K562 (cell line): Measurements from ENCODE around the gene ACADM. TPM values are rescaled to one million over a fixed set of nuclear protein-coding genes. Genes with fewer than 3 reads are reported as not detected.

Source experiments
- DACH1 ChIP-seq: fragments of 450-650 bp; IDR thresholded peaks from 2 replicates; pipeline ENCODE4 v1.6.1; 2018; ENCODE audit not compliant: partially characterized antibody
- FOS ChIP-seq: IDR thresholded peaks from 3 replicates; pipeline ENCODE4 v1.6.1; 2011; ENCODE audit not compliant: insufficient read length; ENCODE audit errors: extremely low read depth
- FOXJ3 ChIP-seq: sonication (generic); formaldehyde crosslinking; IDR thresholded peaks from 2 replicates; pipeline ENCODE4 v1.4.0; 2020; ENCODE audit warnings: mild to moderate bottlenecking, missing genetic modification reagents
- KAT7 ChIP-seq: sonication (generic); formaldehyde crosslinking; IDR thresholded peaks from 2 replicates; pipeline ENCODE4 v1.8.0; 2022; ENCODE audit warnings: missing genetic modification reagents, mild to moderate bottlenecking, borderline replicate concordance
- MAFF ChIP-seq: IDR thresholded peaks from 2 replicates; pipeline ENCODE4 v1.6.1; 2012; ENCODE audit warnings: low read length, improper control_type of control experiment
- MECOM ChIP-seq: fragments of 250-450 bp; sonication (Bioruptor Pico); IDR thresholded peaks from 2 replicates; pipeline ENCODE4 v1.8.0; 2022; ENCODE audit warnings: inconsistent platforms
- NCOA1 ChIP-seq: fragments of 450-650 bp; IDR thresholded peaks from 2 replicates; pipeline ENCODE4 v1.6.1; 2016; ENCODE audit warnings: low read depth
- NR2F6 ChIP-seq: fragments of 450-650 bp; formaldehyde crosslinking; IDR thresholded peaks from 2 replicates; pipeline ENCODE4 v1.4.0; 2020; ENCODE audit warnings: mild to moderate bottlenecking
- PCBP2 ChIP-seq: fragments of 200-400 bp; formaldehyde crosslinking; IDR thresholded peaks from 2 replicates; pipeline ENCODE4 v1.6.1; 2018; ENCODE audit warnings: low read length, low read depth, mild to moderate bottlenecking, moderate library complexity; ENCODE audit not compliant: poor library complexity, severe bottlenecking
- PHB2 ChIP-seq: fragments of 450-650 bp; IDR thresholded peaks from 2 replicates; pipeline ENCODE4 v1.6.1; 2017; ENCODE audit warnings: low read depth
- POLR2AphosphoS5 ChIP-seq: IDR thresholded peaks from 2 replicates; pipeline ENCODE4 v1.6.1; 2011; ENCODE audit warnings: mild to moderate bottlenecking, low read depth, low read length, moderate library complexity; ENCODE audit not compliant: control insufficient read depth, insufficient read depth
- POLR2H ChIP-seq: IDR thresholded peaks from 2 replicates; pipeline ENCODE4 v1.6.1; 2016; ENCODE audit warnings: missing genetic modification characterization, low read depth, mild to moderate bottlenecking, control low read depth, missing compliant biosample characterization, moderate library complexity
- POLR3G ChIP-seq: IDR thresholded peaks from 2 replicates; pipeline ENCODE4 v1.6.1; 2011; ENCODE audit not compliant: insufficient read length, insufficient replicate concordance; ENCODE audit errors: extremely low read depth
- SNIP1 ChIP-seq: fragments of 450-650 bp; IDR thresholded peaks from 2 replicates; pipeline ENCODE4 v1.7.1; 2017; ENCODE audit warnings: low read depth, mild to moderate bottlenecking
- U2AF1 ChIP-seq: fragments of 200-400 bp; formaldehyde crosslinking; optimal IDR thresholded peaks from 2 replicates; pipeline ENCODE3; 2017; ENCODE audit warnings: mild to moderate bottlenecking, low read depth, low read length, moderate library complexity
- ZNF143 ChIP-seq: sonication (generic); formaldehyde crosslinking; IDR thresholded peaks from 2 replicates; pipeline ENCODE4 v1.9.0; 2022; ENCODE audit warnings: mild to moderate bottlenecking, missing genetic modification reagents
- ZNF41 ChIP-seq: fragments of 250-450 bp; sonication (Bioruptor Pico); conservative IDR thresholded peaks from 2 replicates; pipeline ENCODE4 v1.4.0; 2020; ENCODE audit warnings: mild to moderate bottlenecking
- ZNF76 ChIP-seq: fragments of 250-450 bp; sonication (Bioruptor Pico); IDR thresholded peaks from 2 replicates; pipeline ENCODE4 v1.4.0; 2020; ENCODE audit warnings: mild to moderate bottlenecking, moderate library complexity, borderline replicate concordance
- ZNF778 ChIP-seq: fragments of 450-650 bp; formaldehyde crosslinking; IDR thresholded peaks from 2 replicates; pipeline ENCODE4 v1.4.0; 2020; ENCODE audit warnings: mild to moderate bottlenecking, moderate library complexity
- polyA plus RNA-seq, 8 experiments: library from polyadenylated mRNA; depleted of rRNA in 4 of 8; stranded (reverse) in 5 of 8; unstranded in 3 of 8; fragments of >200 nt; fragmentation: Nextera tagmentation in 2 of 8; fragmentation: Illumina TruSeq in 1 of 8; extraction: Ambion mirVana in 2 of 8; extraction: Trizol in 1 of 8; gene quantifications; 2 replicates each; pipeline versions ENCODE4 v1.2.1 to v1.2.3, GENCODE V29; 2011 to 2014; ENCODE audit warnings: inconsistent platforms in 1 of 8, missing spikeins in 1 of 8
- total RNA-seq, 7 experiments: library from RNA; depleted of rRNA in 6 of 7; stranded (reverse); fragments of >200 nt in 6 of 7; fragmentation: Illumina TruSeq in 2 of 7; extraction: Trizol in 2 of 7; gene quantifications; 2 replicates each; pipeline versions ENCODE4 v1.2.1 to v1.2.3, GENCODE V29; 2011 to 2021; ENCODE audit warnings: low replicate concordance in 1 of 7
- TF ChIP-seq, protein P1 (sequence below): fragments of 250-450 bp; sonication (Bioruptor Pico); IDR thresholded peaks from 2 replicates; pipeline ENCODE4 v1.8.0; 2022; ENCODE audit warnings: moderate library complexity, mild to moderate bottlenecking, inconsistent platforms
- TF ChIP-seq, protein P2 (sequence below): fragments of 250-450 bp; sonication (Bioruptor Pico); IDR thresholded peaks from 2 replicates; pipeline ENCODE4 v1.4.0; 2020; ENCODE audit warnings: mild to moderate bottlenecking, moderate library complexity, borderline replicate concordance
- TF ChIP-seq, protein P3 (sequence below): sonication (generic); formaldehyde crosslinking; IDR thresholded peaks from 2 replicates; pipeline ENCODE4 v1.8.0; 2022; ENCODE audit warnings: mild to moderate bottlenecking, missing genetic modification reagents
- TF ChIP-seq, protein P4 (sequence below): fragments of 450-650 bp; IDR thresholded peaks from 2 replicates; pipeline ENCODE4 v1.6.1; 2016; ENCODE audit warnings: low read depth, mild to moderate bottlenecking, moderate library complexity

Gene ACADM
- total and polyA plus RNA-seq, 9 of the 15 experiments (the other 6 are each of a cell fraction or from before 2014, with no cell fraction given) = 82.5 to 156 (median 123) TPM

DNA sequence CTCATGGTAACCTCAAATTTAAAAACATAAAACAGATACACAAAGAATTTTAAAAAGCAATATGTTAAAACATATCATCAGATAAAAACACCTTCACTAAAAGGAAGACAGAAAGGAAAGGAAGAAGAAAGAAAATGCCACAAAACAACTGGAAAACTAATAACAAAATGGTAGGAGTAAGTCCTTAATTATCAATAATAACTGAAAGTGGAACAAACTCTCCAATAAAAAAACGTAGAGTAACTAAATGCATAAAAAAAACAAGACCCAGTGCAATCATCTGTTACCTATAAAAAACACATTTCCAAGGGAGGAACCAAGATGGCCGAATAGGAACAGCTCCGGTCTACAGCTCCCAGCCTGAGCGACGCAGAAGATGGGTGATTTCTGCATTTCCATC lies 47.1 kb upstream of the ACADM start (continued):
- TF ChIP-seq ZNF143 (no peak), NR2F6 (CRISPR knock-in tag) (no peak), POLR2H (peak; percentile 68), KAT7 (CRISPR knock-in tag) (no peak), SNIP1 (no peak), POLR3G (no peak), POLR2AphosphoS5 (no peak), ZNF76 (no peak), PHB2 (no peak), NCOA1 (0 out of 2 replicates have a peak, but pooled peaks have one; percentile 29), FOXJ3 (CRISPR knock-in tag) (no peak), U2AF1 (no peak), PCBP2 (no peak), FOS (no peak), DACH1 (no peak), MAFF (no peak), MECOM (CRISPR knock-in tag) (no peak), ZNF41 (CRISPR knock-in tag) (no peak), ZNF778 (CRISPR knock-in tag) (no peak)
- TF ChIP-seq, protein P1, sequence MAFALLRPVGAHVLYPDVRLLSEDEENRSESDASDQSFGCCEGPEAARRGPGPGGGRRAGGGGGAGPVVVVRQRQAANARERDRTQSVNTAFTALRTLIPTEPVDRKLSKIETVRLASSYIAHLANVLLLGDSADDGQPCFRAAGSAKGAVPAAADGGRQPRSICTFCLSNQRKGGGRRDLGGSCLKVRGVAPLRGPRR (CRISPR knock-in tag) = no peak
- TF ChIP-seq, protein P2, sequence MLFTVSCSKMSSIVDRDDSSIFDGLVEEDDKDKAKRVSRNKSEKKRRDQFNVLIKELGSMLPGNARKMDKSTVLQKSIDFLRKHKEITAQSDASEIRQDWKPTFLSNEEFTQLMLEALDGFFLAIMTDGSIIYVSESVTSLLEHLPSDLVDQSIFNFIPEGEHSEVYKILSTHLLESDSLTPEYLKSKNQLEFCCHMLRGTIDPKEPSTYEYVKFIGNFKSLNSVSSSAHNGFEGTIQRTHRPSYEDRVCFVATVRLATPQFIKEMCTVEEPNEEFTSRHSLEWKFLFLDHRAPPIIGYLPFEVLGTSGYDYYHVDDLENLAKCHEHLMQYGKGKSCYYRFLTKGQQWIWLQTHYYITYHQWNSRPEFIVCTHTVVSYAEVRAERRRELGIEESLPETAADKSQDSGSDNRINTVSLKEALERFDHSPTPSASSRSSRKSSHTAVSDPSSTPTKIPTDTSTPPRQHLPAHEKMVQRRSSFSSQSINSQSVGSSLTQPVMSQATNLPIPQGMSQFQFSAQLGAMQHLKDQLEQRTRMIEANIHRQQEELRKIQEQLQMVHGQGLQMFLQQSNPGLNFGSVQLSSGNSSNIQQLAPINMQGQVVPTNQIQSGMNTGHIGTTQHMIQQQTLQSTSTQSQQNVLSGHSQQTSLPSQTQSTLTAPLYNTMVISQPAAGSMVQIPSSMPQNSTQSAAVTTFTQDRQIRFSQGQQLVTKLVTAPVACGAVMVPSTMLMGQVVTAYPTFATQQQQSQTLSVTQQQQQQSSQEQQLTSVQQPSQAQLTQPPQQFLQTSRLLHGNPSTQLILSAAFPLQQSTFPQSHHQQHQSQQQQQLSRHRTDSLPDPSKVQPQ (CRISPR knock-in tag) = no peak
- TF ChIP-seq, protein P3, sequence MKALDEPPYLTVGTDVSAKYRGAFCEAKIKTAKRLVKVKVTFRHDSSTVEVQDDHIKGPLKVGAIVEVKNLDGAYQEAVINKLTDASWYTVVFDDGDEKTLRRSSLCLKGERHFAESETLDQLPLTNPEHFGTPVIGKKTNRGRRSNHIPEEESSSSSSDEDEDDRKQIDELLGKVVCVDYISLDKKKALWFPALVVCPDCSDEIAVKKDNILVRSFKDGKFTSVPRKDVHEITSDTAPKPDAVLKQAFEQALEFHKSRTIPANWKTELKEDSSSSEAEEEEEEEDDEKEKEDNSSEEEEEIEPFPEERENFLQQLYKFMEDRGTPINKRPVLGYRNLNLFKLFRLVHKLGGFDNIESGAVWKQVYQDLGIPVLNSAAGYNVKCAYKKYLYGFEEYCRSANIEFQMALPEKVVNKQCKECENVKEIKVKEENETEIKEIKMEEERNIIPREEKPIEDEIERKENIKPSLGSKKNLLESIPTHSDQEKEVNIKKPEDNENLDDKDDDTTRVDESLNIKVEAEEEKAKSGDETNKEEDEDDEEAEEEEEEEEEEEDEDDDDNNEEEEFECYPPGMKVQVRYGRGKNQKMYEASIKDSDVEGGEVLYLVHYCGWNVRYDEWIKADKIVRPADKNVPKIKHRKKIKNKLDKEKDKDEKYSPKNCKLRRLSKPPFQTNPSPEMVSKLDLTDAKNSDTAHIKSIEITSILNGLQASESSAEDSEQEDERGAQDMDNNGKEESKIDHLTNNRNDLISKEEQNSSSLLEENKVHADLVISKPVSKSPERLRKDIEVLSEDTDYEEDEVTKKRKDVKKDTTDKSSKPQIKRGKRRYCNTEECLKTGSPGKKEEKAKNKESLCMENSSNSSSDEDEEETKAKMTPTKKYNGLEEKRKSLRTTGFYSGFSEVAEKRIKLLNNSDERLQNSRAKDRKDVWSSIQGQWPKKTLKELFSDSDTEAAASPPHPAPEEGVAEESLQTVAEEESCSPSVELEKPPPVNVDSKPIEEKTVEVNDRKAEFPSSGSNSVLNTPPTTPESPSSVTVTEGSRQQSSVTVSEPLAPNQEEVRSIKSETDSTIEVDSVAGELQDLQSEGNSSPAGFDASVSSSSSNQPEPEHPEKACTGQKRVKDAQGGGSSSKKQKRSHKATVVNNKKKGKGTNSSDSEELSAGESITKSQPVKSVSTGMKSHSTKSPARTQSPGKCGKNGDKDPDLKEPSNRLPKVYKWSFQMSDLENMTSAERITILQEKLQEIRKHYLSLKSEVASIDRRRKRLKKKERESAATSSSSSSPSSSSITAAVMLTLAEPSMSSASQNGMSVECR (CRISPR knock-in tag) = no peak
- TF ChIP-seq, protein P4, sequence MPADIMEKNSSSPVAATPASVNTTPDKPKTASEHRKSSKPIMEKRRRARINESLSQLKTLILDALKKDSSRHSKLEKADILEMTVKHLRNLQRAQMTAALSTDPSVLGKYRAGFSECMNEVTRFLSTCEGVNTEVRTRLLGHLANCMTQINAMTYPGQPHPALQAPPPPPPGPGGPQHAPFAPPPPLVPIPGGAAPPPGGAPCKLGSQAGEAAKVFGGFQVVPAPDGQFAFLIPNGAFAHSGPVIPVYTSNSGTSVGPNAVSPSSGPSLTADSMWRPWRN = no peak
